NCI-H524 treated with DMSO at 0.1 percent for 48 hours (cell line): Measurements from ENCODE around the gene PRAMEF6.
"Not testable (repeated sequence)": the region's sequence is repeated elsewhere in the genome, so short reads cannot be mapped to it uniquely, and the experiment has no call there.

Experiments
- DNase-seq: peaks from one replicate; lab custom pipeline; 2025; lab: John Stamatoyannopoulos, UW

Gene PRAMEF6

DNA sequence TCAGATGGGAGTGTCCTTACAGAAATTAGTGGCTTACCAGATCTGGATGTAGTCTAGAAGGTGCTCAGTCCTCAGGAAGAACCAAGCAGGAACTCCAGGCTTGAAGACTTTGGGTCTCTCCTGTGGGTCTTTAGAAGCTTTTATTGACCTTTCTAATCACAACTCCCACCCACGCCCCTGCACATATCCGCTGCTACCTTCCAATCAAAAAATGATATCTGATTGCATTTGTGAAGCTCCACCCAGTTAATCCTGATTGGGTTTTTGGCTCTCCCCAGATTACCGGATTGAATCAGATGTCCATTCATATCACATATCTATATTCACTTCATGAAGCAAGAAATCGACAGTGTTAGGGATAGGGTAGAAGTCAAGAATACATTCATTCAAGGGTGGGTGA, at the start of gene PRAMEF6:
Gene PRAMEF6 (minus strand): TSS at position 101 of the 400 bp plus-strand sequence. CDS start 5,062 bp downstream, outside the sequence.
- DNase-seq, result not testable (repeated sequence)

DNA sequence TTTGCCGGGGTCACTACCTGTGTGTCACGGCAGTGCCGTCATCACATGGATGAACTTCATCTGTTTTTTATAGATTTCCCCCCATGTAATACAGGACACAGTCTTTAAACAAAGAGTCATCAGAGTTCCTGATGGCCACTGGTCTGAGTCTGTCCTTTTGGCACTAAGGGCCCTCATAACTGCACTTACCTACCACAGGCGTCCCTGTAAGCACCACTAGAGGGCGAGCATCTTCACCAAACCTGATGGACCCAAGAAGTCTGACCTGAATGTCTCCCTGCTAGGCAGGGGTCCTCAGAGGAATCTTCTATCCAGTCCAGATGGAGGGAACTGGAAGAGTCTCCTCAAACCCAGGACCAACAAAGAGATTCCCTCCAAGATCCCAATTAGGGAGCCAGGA, 23.0 kb downstream of the PRAMEF6 start:
- DNase-seq, result not testable (repeated sequence)

DNA sequence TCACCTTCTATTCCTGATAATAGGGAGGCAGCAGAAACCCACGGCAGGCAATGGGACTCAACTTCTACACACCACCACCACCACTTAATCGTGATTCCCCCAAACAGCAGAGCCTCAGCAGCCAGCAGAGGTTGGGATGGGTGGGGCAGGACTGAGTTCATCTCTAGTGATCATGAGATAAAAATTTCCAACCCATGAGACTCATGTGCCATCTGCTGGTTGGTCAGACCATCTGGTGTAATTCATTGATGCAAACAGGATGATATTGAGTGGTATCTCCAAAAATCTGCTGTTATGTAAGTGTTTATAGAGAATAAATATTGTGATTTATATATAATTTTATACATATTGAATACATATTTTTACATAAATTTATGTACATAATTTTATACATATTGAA, 25.6 kb downstream of the PRAMEF6 start:
- DNase-seq, result not testable (repeated sequence)

- not testable (repeated sequence) for DNase-seq
These were observed 31.1 kb downstream of the PRAMEF6 start, which contains the start of gene PRAMEF7 for GRCh38 chr1:12916310-12916709. TSS of gene PRAMEF7 (plus strand) at chr1:12916610. CDS start at chr1:12917693, 1,083 bp downstream.

- not testable (repeated sequence) for DNase-seq
These were observed 43.4 kb downstream of the PRAMEF6 start for GRCh38 chr1:12903793-12904572.

DNA sequence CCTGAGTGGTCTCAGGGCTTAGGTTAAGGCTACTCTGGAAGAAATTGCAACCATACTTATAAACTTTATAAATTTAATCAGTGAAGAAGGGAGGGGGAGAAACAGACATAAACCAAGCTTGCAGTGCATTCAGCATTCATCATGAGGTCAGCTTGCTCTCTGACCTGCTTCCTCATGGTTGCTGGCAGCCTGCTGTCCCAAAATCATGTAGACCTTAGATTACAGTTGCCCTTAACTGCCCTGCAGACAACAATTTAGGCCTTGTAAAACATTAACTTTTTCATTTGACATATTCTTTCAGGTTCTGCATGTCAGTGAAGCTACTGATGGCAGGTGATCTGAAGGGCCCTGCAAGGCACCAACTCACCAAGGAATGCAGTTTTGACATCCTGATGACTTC, 48.2 kb downstream of the PRAMEF6 start:
- DNase-seq, result not testable (repeated sequence)

DNA sequence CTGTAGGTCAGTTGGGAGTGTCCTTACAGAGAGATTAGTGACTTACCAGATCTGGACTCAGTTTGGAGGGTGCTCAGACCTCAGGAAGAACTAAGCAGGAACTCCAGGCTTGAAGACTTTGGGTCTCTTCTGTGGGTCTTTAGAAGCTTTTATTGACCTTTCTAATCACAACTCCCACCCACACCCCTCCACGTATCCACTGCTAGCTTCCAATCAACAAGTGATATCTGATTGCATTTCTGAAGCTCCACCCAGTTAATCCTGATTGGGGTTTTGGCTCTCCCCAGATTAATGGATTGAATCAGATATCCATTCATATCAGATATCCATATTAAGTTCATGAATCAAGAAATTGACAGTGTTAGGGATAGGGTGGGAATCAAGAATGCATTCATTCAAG, 49.2 kb downstream of the PRAMEF6 start, which contains the start of gene PRAMEF10:
Gene PRAMEF10 (minus strand): TSS at position 101 of the 400 bp plus-strand sequence. CDS start 2,423 bp downstream, outside the sequence.
- DNase-seq, result not testable (repeated sequence)
